ENCODE measurements around the gene OAT.

- TF ChIP-seq POLR2A (IDR thresholded peaks at IDR 0.05; ENCODE audit: low read depth, low read length), result no peak
- TF ChIP-seq CTCF (IDR thresholded peaks at IDR 0.05; ENCODE audit: extremely low read depth in 1 of 2, insufficient read depth in 1 of 2, low read depth in 1 of 2, low read length in 2 of 2), result no peak
- TF ChIP-seq EZH2 (IDR thresholded peaks at IDR 0.05; ENCODE audit: borderline replicate concordance, low read depth, low read length, severe bottlenecking), result no peak
- TF ChIP-seq POLR2AphosphoS5 (IDR thresholded peaks at IDR 0.05; ENCODE audit: insufficient read depth, low read depth, low read length), result no peak
- TF ChIP-seq MAX (IDR thresholded peaks at IDR 0.05; ENCODE audit: insufficient read depth, insufficient read length), result no peak
- no peak for TF ChIP-seq MYC (IDR thresholded peaks at IDR 0.05; ENCODE audit: low read depth, low read length)
- TF ChIP-seq FOS (IDR thresholded peaks at IDR 0.05; ENCODE audit: borderline replicate concordance, insufficient read depth, low read length), result no peak
- no peak for TF ChIP-seq GATA2 (IDR thresholded peaks at IDR 0.05; ENCODE audit: insufficient read depth, insufficient read length, low read depth, low read length)
- TF ChIP-seq JUN (IDR thresholded peaks at IDR 0.05; ENCODE audit: borderline replicate concordance, insufficient read depth, insufficient read length, low read depth), result no peak
These were observed 25.9 kb downstream of the OAT start for GRCh38 chr10:124392626-124393342.
